Smooth muscle cell (in vitro differentiated cells): ENCODE data around the gene AGAP4. TPM values are rescaled to one million over a fixed set of nuclear protein-coding genes. Genes with fewer than 3 reads are reported as not detected.
"Not testable (repeated sequence)": the region's sequence is repeated elsewhere in the genome, so short reads cannot be mapped to it uniquely, and the experiment has no call there.

Source experiments
- DNase-seq: peaks from one replicate; lab custom pipeline; 2025; ENCODE audit not compliant: unreplicated experiment; lab: John Stamatoyannopoulos, UW
- H2AFZ ChIP-seq: fragments of 200-600 bp; sonication (generic); 2 replicates; pipeline ENCODE4 v1.6.0; 2016; ENCODE audit warnings: antibody characterized with exemption, low read depth, mild to moderate bottlenecking
- H3F3A ChIP-seq: fragments of 200-600 bp; sonication (generic); 2 replicates; pipeline ENCODE4 v1.6.0; 2017; ENCODE audit warnings: antibody characterized with exemption, low read depth
- H3K27ac ChIP-seq: fragments of 200-600 bp; sonication (generic); 2 replicates; pipeline ENCODE4 v1.5.1; 2016; ENCODE audit warnings: low read depth, mild to moderate bottlenecking
- H3K27me3 ChIP-seq: fragments of 200-600 bp; sonication (generic); 2 replicates; pipeline ENCODE4 v1.6.1; 2016; ENCODE audit warnings: low read depth, mild to moderate bottlenecking
- H3K36me3 ChIP-seq: fragments of 200-600 bp; sonication (generic); 2 replicates; pipeline ENCODE4 v1.5.1; 2016; ENCODE audit warnings: low read depth
- H3K4me1 ChIP-seq: fragments of 200-600 bp; sonication (generic); 2 replicates; pipeline ENCODE4 v1.5.1; 2016; ENCODE audit warnings: low read depth
- H3K4me2 ChIP-seq: fragments of 200-600 bp; sonication (generic); 2 replicates; pipeline ENCODE4 v1.6.0; 2016; ENCODE audit warnings: mild to moderate bottlenecking
- H3K4me3 ChIP-seq: fragments of 200-600 bp; sonication (generic); 2 replicates; pipeline ENCODE4 v1.5.1; 2016; ENCODE audit warnings: mild to moderate bottlenecking
- H3K79me2 ChIP-seq: fragments of 200-600 bp; sonication (generic); 2 replicates; pipeline ENCODE4 v1.6.0; 2016; ENCODE audit warnings: low read depth, mild to moderate bottlenecking
- H3K9ac ChIP-seq: fragments of 200-600 bp; sonication (generic); 2 replicates; pipeline ENCODE4 v1.6.0; 2016; ENCODE audit warnings: low read depth
- H3K9me3 ChIP-seq: fragments of 200-600 bp; sonication (generic); replicated peaks from 2 replicates; pipeline ENCODE4 v1.5.1; 2016; ENCODE audit warnings: low read depth
- H4K20me1 ChIP-seq: fragments of 200-600 bp; sonication (generic); 2 replicates; pipeline ENCODE4 v1.6.0; 2016; ENCODE audit warnings: low read depth
- WGBS: methylation state at CpG from one replicate; pipeline ENCODE4 v1.1.7; 2016; ENCODE audit warnings: low lambda C conversion rate; 5-methylcytosine and 5-hydroxymethylcytosine counted together
- polyA plus RNA-seq: library from polyadenylated mRNA; unstranded; fragments of >200 nt; fragmentation: Nextera tagmentation; extraction: Ambion mirVana; gene quantifications from 2 replicates; pipeline ENCODE4 v1.2.1, GENCODE V29; 2016
- total RNA-seq: library from RNA; depleted of rRNA; stranded (reverse); fragments of >200 nt; gene quantifications from 2 replicates; pipeline ENCODE4 v1.2.3, GENCODE V29; 2014

AGAP4 gene
- total RNA-seq (5.0 and 23.3 TPM in 2 replicates), polyA plus RNA-seq (4.7 and 7.7 TPM in 2 replicates)

DNA sequence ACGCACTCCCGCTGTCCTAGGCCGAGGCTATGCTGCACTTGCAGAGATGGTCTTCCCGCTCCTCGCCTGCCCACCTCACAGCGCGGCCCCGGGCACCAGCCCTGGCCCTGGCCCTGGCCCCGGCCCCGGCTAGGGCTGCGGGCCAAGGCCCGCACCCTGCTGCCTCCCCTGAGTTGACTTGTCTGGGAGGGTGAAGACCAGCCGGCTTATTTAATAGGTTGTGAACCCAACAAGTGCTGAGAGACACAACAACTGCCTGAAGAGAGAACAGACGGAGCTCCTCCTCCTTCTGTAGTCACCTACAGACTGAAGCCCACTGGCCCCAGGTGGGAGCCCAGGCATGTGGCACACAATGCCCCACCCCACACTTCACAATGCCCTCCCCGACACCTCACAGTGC, at the start of gene AGAP4:
Gene AGAP4 (minus strand): TSS at position 101 of the 400 bp plus-strand sequence. CDS start 153 bp downstream, outside the sequence.
- not testable (repeated sequence) for H3K27ac ChIP-seq, H4K20me1 ChIP-seq, H3K4me3 ChIP-seq, H3K9me3 ChIP-seq, H3K9ac ChIP-seq, H3K27me3 ChIP-seq, H2AFZ ChIP-seq, H3K79me2 ChIP-seq, H3F3A ChIP-seq, DNase-seq, H3K4me2 ChIP-seq, H3K4me1 ChIP-seq, H3K36me3 ChIP-seq
- WGBS, result 100% methylated on average over 6 of the region's 15 CpGs

GRCh38 chr10:45890721-45891120, 43.4 kb upstream of the AGAP4 start:
- H3K27me3 ChIP-seq, H3K79me2 ChIP-seq, H3K9me3 ChIP-seq, H3K4me2 ChIP-seq, H3K9ac ChIP-seq, DNase-seq, H3K36me3 ChIP-seq, H3K4me3 ChIP-seq, H3F3A ChIP-seq, H4K20me1 ChIP-seq, H3K27ac ChIP-seq, H2AFZ ChIP-seq, H3K4me1 ChIP-seq: not testable (repeated sequence)
- 100% methylated on average over 2 of the region's 4 CpGs for WGBS

DNA sequence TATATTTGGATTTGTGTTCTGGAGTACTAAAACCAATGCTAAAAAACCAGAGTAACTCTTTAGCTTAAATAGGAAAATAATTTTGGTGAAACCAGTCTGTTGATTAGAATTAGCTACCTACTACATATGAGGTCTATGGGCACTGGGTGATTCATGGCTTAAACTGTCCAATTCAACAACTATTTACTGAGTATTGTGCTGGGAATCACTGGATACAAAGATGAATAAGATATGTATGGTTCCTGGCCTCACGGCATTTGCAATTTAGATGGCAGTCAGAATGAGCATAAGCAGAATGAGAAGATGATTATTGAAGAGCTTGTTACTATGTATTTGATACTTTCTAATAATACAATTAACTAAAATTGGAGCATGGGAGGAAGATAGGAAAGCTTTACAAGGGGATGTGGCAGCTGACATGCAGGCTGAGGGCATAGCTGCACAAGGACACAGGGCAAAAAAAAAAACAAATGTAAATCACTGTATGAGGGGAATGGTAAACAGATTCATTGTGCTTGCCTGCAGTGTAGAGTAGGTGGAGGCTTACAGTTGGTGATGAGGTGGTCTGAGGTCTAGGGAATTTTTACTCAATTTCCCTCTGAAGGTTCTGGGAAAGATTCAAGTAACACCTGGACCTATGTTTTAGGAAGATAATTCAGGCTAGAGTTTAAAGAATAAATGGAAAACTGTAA, 42.4 kb upstream of the AGAP4 start:
- DNase-seq, H3K36me3 ChIP-seq, H3K27ac ChIP-seq, H3K79me2 ChIP-seq, H3F3A ChIP-seq, H3K27me3 ChIP-seq, H3K4me2 ChIP-seq, H3K9me3 ChIP-seq, H3K9ac ChIP-seq, H3K4me3 ChIP-seq, H2AFZ ChIP-seq, H3K4me1 ChIP-seq, H4K20me1 ChIP-seq: not testable (repeated sequence)
- WGBS, result 92% methylated on average over 1 of the region's 1 CpG

DNA sequence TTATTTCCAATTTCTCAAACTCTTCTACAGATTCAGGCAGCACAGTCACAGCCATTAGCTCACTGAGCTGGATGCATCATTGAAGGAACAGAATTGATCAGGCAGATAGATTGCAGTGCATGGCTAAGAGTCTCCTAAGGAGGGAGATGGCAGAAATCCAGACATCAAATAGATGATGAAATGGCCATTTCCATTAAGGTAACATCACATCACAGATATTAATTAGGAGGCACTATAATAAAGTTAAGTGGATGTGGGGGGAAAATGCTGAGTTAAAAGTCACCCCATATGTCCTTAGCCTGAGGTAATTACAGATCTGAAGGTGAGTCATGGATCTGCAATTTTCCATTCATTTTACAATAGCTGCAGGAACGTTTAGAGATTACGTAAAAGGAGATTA, 35.6 kb upstream of the AGAP4 start:
- not testable (repeated sequence) for H3K4me1 ChIP-seq, H2AFZ ChIP-seq, H3K27ac ChIP-seq, H3K4me2 ChIP-seq, H3F3A ChIP-seq, H3K27me3 ChIP-seq, H4K20me1 ChIP-seq, H3K4me3 ChIP-seq, H3K9me3 ChIP-seq, H3K79me2 ChIP-seq, H3K9ac ChIP-seq, DNase-seq, H3K36me3 ChIP-seq
- 0% methylated on average over 1 of the region's 2 CpGs for WGBS

GRCh38 chr10:45865404-45865803, 18.1 kb upstream of the AGAP4 start:
- H4K20me1 ChIP-seq, H3K4me2 ChIP-seq, H3K79me2 ChIP-seq, H2AFZ ChIP-seq, DNase-seq, H3K4me3 ChIP-seq, H3K9me3 ChIP-seq, H3F3A ChIP-seq, H3K9ac ChIP-seq, H3K27me3 ChIP-seq, H3K4me1 ChIP-seq, H3K36me3 ChIP-seq, H3K27ac ChIP-seq: not testable (repeated sequence)
- WGBS, result 100% methylated on average over 9 of the region's 33 CpGs

GRCh38 chr10:45864264-45864663, 17.0 kb upstream of the AGAP4 start:
- H3K4me2 ChIP-seq, H3K27ac ChIP-seq, H3K9me3 ChIP-seq, H3K36me3 ChIP-seq, H4K20me1 ChIP-seq, H3F3A ChIP-seq, H3K4me3 ChIP-seq, H3K9ac ChIP-seq, H2AFZ ChIP-seq, DNase-seq, H3K4me1 ChIP-seq, H3K79me2 ChIP-seq, H3K27me3 ChIP-seq: not testable (repeated sequence)
- WGBS, result 87% methylated on average over 3 of the region's 3 CpGs

- not testable (repeated sequence) for H2AFZ ChIP-seq, H3K36me3 ChIP-seq, H3K27me3 ChIP-seq, H3K4me2 ChIP-seq, H3K4me1 ChIP-seq, H3K4me3 ChIP-seq, H3K79me2 ChIP-seq, DNase-seq, H4K20me1 ChIP-seq, H3F3A ChIP-seq, H3K9me3 ChIP-seq, H3K9ac ChIP-seq, H3K27ac ChIP-seq
- 80% methylated on average over 2 of the region's 2 CpGs for WGBS
Observed at GRCh38 chr10:45863632-45864031, 16.3 kb upstream of the AGAP4 start.

DNA sequence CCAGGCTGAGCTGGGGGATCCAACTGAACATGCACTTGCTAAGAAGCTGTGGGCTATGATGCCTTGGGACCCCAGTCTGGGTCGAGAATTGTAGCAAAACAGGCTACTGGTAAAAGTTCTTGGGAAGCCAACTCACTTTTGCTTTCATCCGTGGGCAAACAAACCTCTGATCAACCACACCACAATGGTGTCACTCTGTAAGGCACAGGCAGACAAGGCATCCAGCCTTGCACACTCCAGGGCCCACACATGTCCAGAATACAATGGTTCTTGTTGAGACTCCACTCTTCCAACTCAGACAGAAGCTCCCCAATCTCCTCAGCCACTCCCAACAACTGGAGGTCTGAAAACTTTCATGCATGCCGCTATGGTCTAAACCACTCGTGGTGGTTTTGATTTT, 10.6 kb upstream of the AGAP4 start:
- not testable (repeated sequence) for H3K9ac ChIP-seq, H3K9me3 ChIP-seq, H4K20me1 ChIP-seq, H2AFZ ChIP-seq, H3K4me2 ChIP-seq, H3K4me1 ChIP-seq, H3K27me3 ChIP-seq, H3K27ac ChIP-seq, H3K4me3 ChIP-seq, H3F3A ChIP-seq, H3K79me2 ChIP-seq, H3K36me3 ChIP-seq, DNase-seq
- WGBS, result 98% methylated on average over 4 of the region's 4 CpGs

DNA sequence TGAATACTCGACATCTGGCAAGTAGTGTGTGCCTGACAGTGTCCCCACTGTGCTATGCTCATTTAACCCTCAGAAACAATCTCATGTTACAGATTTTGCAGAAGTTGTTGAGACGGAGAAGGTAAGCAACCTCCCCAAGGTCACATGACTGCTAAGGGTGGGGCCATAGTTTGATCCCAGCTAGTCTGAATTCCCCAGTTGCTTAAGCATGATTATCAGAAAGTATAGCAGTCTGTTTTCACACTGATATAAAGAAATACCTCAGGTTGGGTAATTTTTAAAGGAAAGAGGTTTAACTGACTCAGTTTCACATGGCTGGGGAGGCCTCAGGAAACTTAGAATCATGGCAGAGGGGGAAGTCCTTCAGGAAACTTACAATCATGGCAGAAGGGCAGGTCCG, 1.2 kb upstream of the AGAP4 start:
- not testable (repeated sequence) for H2AFZ ChIP-seq, H3K27me3 ChIP-seq, H3K4me3 ChIP-seq, H3K9me3 ChIP-seq, H3K4me1 ChIP-seq, H3F3A ChIP-seq, H3K4me2 ChIP-seq, H3K79me2 ChIP-seq, DNase-seq, H3K36me3 ChIP-seq, H3K9ac ChIP-seq, H3K27ac ChIP-seq, H4K20me1 ChIP-seq
- 100% methylated on average over 1 of the region's 3 CpGs for WGBS
